ENCODE data around the gene GMDS.

The GMDS gene

GRCh38 chr6:2264932-2265331 is 19.5 kb upstream of the GMDS start:
- Histone ChIP-seq H3K4me3 (IDR thresholded peaks at IDR 0.05; ENCODE audit: insufficient read depth, low read depth, low read length) (no peak overlapping the region), H3K4me1 (ENCODE audit: low read depth, poor library complexity, severe bottlenecking) (no peaks in the 10 kb centered on the region), H2AFZ (ENCODE audit: low read depth) (no peak overlapping the region), H3K27ac (no peak overlapping the region), H3K4me2 (no peak overlapping the region), H3K79me2 (ENCODE audit: insufficient read depth, low read depth) (no peaks in the 10 kb centered on the region), H3K9ac (no peak overlapping the region), H3K36me3 (ENCODE audit: insufficient read depth) (no peaks in the 10 kb centered on the region), H4K20me1 (ENCODE audit: insufficient read depth) (no peaks in the 10 kb centered on the region), H3K27me3 (ENCODE audit: insufficient read depth, low read depth) (no peaks in the 10 kb centered on the region)
- TF ChIP-seq CTCF (conservative IDR thresholded peaks at IDR 0.05; ENCODE audit: low read depth, low read length): no peak

GRCh38 chr6:2263896-2264295 is 18.5 kb upstream of the GMDS start:
- H4K20me1 ChIP-seq (ENCODE audit: insufficient read depth): no peaks in the 10 kb centered on the region
- no peaks in the 10 kb centered on the region for H3K4me1 ChIP-seq (ENCODE audit: low read depth, poor library complexity, severe bottlenecking)
- no peaks in the 10 kb centered on the region for H3K79me2 ChIP-seq (ENCODE audit: insufficient read depth, low read depth)
- H3K27me3 ChIP-seq (ENCODE audit: insufficient read depth, low read depth): no peaks in the 10 kb centered on the region
- H2AFZ ChIP-seq (ENCODE audit: low read depth): no peak overlapping the region
- H3K27ac ChIP-seq: no peak overlapping the region
- no peaks in the 10 kb centered on the region for H3K36me3 ChIP-seq (ENCODE audit: insufficient read depth)
- H3K9ac ChIP-seq: no peak overlapping the region
- no peak overlapping the region for H3K4me3 ChIP-seq (IDR thresholded peaks at IDR 0.05; ENCODE audit: insufficient read depth, low read depth, low read length)
- TF ChIP-seq CTCF (conservative IDR thresholded peaks at IDR 0.05; ENCODE audit: low read depth, low read length): no peak
- H3K4me2 ChIP-seq: no peak overlapping the region

GRCh38 chr6:2259574-2259973 is 14.2 kb upstream of the GMDS start:
- no peak for TF ChIP-seq CTCF (conservative IDR thresholded peaks at IDR 0.05; ENCODE audit: low read depth, low read length)
- no peaks in the 10 kb centered on the region for H3K36me3 ChIP-seq (ENCODE audit: insufficient read depth)
- no peak overlapping the region for H3K4me3 ChIP-seq (IDR thresholded peaks at IDR 0.05; ENCODE audit: insufficient read depth, low read depth, low read length)
- H3K27ac ChIP-seq: no peak overlapping the region
- H3K27me3 ChIP-seq (ENCODE audit: insufficient read depth, low read depth): no peaks in the 10 kb centered on the region
- H3K4me2 ChIP-seq: no peak overlapping the region
- no peaks in the 10 kb centered on the region for H4K20me1 ChIP-seq (ENCODE audit: insufficient read depth)
- H2AFZ ChIP-seq (ENCODE audit: low read depth): no peak overlapping the region
- no peaks in the 10 kb centered on the region for H3K79me2 ChIP-seq (ENCODE audit: insufficient read depth, low read depth)
- no peaks in the 10 kb centered on the region for H3K4me1 ChIP-seq (ENCODE audit: low read depth, poor library complexity, severe bottlenecking)
- H3K9ac ChIP-seq: no peak overlapping the region

- TF ChIP-seq CTCF (conservative IDR thresholded peaks at IDR 0.05; ENCODE audit: low read depth, low read length): no peak
- Histone ChIP-seq H4K20me1 (ENCODE audit: insufficient read depth) (no peaks in the 10 kb centered on the region), H3K27me3 (ENCODE audit: insufficient read depth, low read depth) (no peaks in the 10 kb centered on the region), H3K36me3 (ENCODE audit: insufficient read depth) (no peaks in the 10 kb centered on the region), H3K9ac (no peak overlapping the region), H3K27ac (no peak overlapping the region), H3K79me2 (ENCODE audit: insufficient read depth, low read depth) (no peaks in the 10 kb centered on the region), H3K4me3 (IDR thresholded peaks at IDR 0.05; ENCODE audit: insufficient read depth, low read depth, low read length) (no peak overlapping the region), H3K4me2 (no peak overlapping the region), H2AFZ (ENCODE audit: low read depth) (no peak overlapping the region), H3K4me1 (ENCODE audit: low read depth, poor library complexity, severe bottlenecking) (no peaks in the 10 kb centered on the region)
Observed at GRCh38 chr6:2259002-2259494, 13.6 kb upstream of the GMDS start.

Measured in KMS-11 (cell line).